ENCODE results near the gene TRPM1. TPM values are rescaled to one million over a fixed set of nuclear protein-coding genes. Genes with fewer than 3 reads are reported as not detected.

The TRPM1 gene
- polyA plus RNA-seq, 3 donors, result 0.03 to 0.04 TPM; not detected in 1

GRCh38 chr15:31001702-31002101 lies 99.8 kb downstream of the TRPM1 start:
- Mint-ChIP-seq H3K36me3 (no peaks in the 10 kb centered on the region), H3K27ac (no peak overlapping the region), H3K4me1 (peaks cover 27% of the 10 kb centered on the region), H3K27me3 (ENCODE audit: low read depth in 3 of 3) (peaks cover 7 to 8% (median 7%) of the 10 kb centered on the region in 3 donors), H3K4me3 (no peak overlapping the region), H3K9me3 (peaks cover 0 to 4% (median 3%) of the 10 kb centered on the region in 7 donors)
- Histone ChIP-seq H3K27ac (ENCODE audit: low read depth in 1 of 2, low read length in 2 of 2) (no peak overlapping the region), H3K4me2 (replicated peaks; ENCODE audit: extremely low read depth, low read length, poor library complexity, severe bottlenecking) (no peak overlapping the region), H3K27me3 (ENCODE audit: control insufficient read depth in 2 of 2, insufficient read depth in 2 of 2, low read length in 2 of 2) (peaks cover 0 to 2% of the 10 kb centered on the region in 2 donors), H4K20me1 (ENCODE audit: insufficient read depth, low read length) (no peaks in the 10 kb centered on the region), H3K9ac (ENCODE audit: insufficient read depth, low read length, poor library complexity, severe bottlenecking) (no peak overlapping the region), H3K4me3 (replicated peaks in 1 of 3; ENCODE audit: low read depth in 2 of 3, low read length in 3 of 3) (no peak overlapping the region), H2AFZ (ENCODE audit: insufficient read depth, low read depth, low read length, poor library complexity, severe bottlenecking) (no peak overlapping the region), H3K4me1 (ENCODE audit: control insufficient read depth in 1 of 2, insufficient read depth in 2 of 2, low read length in 2 of 2) (peaks cover 17 to 22% of the 10 kb centered on the region in 2 donors), H3K9me3 (replicated peaks in 1 of 2; ENCODE audit: control insufficient read depth in 1 of 2, insufficient read depth in 1 of 2, low read length in 2 of 2) (peaks cover 0 to 3% of the 10 kb centered on the region in 2 donors), H3K36me3 (replicated peaks in 1 of 2; ENCODE audit: control insufficient read depth in 1 of 2, insufficient read depth in 2 of 2, low read length in 2 of 2) (no peaks in the 10 kb centered on the region), H3K79me2 (ENCODE audit: insufficient read depth, low read length) (no peaks in the 10 kb centered on the region)
- intact Hi-C loops (cut with micrococcal nuclease), result no loop called here
- 100% methylated on average over 3 of the region's 3 CpGs for WGBS (ENCODE audit: insufficient coverage)
- no peak for TF ChIP-seq CTCF (IDR thresholded peaks at IDR 0.05)
- DNase-seq, result no peak

- H3K4me1 ChIP-seq (ENCODE audit: control insufficient read depth in 1 of 2, insufficient read depth in 2 of 2, low read length in 2 of 2), result peaks cover 11 to 12% of the 10 kb centered on the region in 2 donors
- Mint-ChIP-seq H3K9me3 (peaks cover 0 to 6% (median 3%) of the 10 kb centered on the region in 7 donors), H3K27ac (no peak overlapping the region), H3K36me3 (no peaks in the 10 kb centered on the region), H3K4me1 (peaks cover 17% of the 10 kb centered on the region), H3K4me3 (no peak overlapping the region), H3K27me3 (ENCODE audit: low read depth in 3 of 3) (peaks cover 5 to 8% (median 7%) of the 10 kb centered on the region in 3 donors)
- H3K4me3 ChIP-seq (replicated peaks in 1 of 3; ENCODE audit: low read depth in 2 of 3, low read length in 3 of 3), result no peak overlapping the region
- no peak for DNase-seq
- H3K27ac ChIP-seq (ENCODE audit: low read depth in 1 of 2, low read length in 2 of 2), result no peak overlapping the region
- 94% methylated on average over 2 of the region's 3 CpGs for WGBS (ENCODE audit: insufficient coverage)
- TF ChIP-seq CTCF (IDR thresholded peaks at IDR 0.05), result no peak
- H3K27me3 ChIP-seq (ENCODE audit: control insufficient read depth in 2 of 2, insufficient read depth in 2 of 2, low read length in 2 of 2), result peaks cover 0 to 2% of the 10 kb centered on the region in 2 donors
- intact Hi-C loops (cut with micrococcal nuclease), result loop anchor here in 1 of 2 donors (10.0 kb wide), 1 partner anchor 45 kb away; no protein-coding TSS in a partner anchor
- no peaks in the 10 kb centered on the region for H4K20me1 ChIP-seq (ENCODE audit: insufficient read depth, low read length)
- no peak overlapping the region for H2AFZ ChIP-seq (ENCODE audit: insufficient read depth, low read depth, low read length, poor library complexity, severe bottlenecking)
- H3K4me2 ChIP-seq (replicated peaks; ENCODE audit: extremely low read depth, low read length, poor library complexity, severe bottlenecking), result no peak overlapping the region
- no peaks in the 10 kb centered on the region for H3K36me3 ChIP-seq (replicated peaks in 1 of 2; ENCODE audit: control insufficient read depth in 1 of 2, insufficient read depth in 2 of 2, low read length in 2 of 2)
- H3K9me3 ChIP-seq (replicated peaks in 1 of 2; ENCODE audit: control insufficient read depth in 1 of 2, insufficient read depth in 1 of 2, low read length in 2 of 2), result peaks cover 0 to 3% of the 10 kb centered on the region in 2 donors
- no peak overlapping the region for H3K9ac ChIP-seq (ENCODE audit: insufficient read depth, low read length, poor library complexity, severe bottlenecking)
- H3K79me2 ChIP-seq (ENCODE audit: insufficient read depth, low read length), result no peaks in the 10 kb centered on the region
These were observed 101.8 kb downstream of the TRPM1 start for GRCh38 chr15:30999729-31000128.
